Activated T-cell treated with anti-CD3 and anti-CD28 coated beads for 4 hours (primary cell): ENCODE results near the gene CGB1.
"Not testable (repeated sequence)": the region's sequence is repeated elsewhere in the genome, so short reads cannot be mapped to it uniquely, and the experiment has no call there.

Experiments used
- DNase-seq: peaks from one replicate; pipeline ENCODE4 v3.0.0-alpha.2; 2020

CGB1 gene

DNA sequence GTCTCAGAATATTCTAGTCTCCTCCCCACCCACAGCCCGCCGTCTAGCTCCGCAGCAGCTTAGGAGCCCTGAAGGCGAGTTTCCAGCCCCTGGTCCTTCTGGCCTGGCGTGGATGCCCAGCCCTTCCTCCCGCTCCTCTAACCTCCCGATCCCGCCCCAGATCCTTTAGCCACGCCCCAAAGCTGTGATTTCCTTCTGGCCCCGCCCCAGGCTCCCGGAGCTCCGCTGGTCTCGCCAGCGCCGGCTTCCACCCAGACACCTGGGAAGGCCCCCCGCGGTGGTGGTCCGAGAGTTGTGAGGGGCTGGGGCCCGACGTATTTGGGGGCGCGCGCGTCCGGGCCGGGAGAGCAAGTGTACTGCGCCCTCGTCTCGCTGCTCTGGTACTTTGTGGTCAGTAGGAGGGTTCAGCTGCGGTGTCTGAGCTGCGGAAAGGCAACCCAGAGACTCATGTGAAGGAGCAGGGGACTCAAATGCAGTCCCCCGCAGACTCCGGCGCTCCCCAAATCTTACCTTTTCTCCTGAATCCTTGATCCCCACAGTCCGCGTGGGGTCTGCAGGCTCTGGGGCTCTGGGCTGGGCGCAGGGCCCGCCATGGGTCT is 21.0 kb upstream of the CGB1 start, which contains the start of gene CGB7:
Gene CGB7 (minus strand): TSS at position 114 of the 599 bp plus-strand sequence. CDS start 2,374 bp downstream, outside the sequence.
- peak; percentile 25 for DNase-seq

DNA sequence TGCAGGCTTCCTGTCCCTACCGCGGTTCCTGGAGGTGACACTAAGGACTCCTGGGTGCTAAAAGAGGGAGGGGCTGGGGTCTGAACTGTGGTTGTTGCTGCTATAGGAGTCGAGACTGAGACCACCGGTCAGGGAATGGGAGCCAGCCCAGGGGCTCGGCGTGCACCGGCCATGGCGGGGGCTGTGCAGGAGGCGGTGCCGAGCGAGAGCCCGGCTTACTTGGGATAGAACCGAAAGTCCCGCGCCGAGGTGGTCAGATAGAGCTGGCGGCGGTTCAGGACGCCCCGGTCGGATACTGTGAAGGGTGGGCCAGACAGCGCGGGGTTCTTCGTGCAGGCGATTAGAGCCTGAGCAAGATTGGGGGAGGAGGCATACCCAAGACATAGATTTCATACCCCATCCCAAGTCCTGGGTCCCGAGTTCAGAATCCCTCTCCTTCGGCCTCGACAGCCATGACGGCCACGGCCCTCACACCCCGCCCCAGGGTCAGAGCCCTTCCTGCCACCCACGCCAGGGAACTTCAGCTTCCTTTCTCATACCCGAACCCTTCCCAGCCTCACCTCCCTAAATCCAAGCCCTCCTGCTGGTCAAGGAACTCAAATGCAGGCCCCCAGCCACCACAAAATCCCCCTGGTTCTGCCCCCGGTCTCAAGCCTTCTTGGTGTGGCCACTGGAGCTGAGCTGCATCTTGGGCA is 20.4 kb upstream of the CGB1 start:
- not testable (repeated sequence) for DNase-seq

DNA sequence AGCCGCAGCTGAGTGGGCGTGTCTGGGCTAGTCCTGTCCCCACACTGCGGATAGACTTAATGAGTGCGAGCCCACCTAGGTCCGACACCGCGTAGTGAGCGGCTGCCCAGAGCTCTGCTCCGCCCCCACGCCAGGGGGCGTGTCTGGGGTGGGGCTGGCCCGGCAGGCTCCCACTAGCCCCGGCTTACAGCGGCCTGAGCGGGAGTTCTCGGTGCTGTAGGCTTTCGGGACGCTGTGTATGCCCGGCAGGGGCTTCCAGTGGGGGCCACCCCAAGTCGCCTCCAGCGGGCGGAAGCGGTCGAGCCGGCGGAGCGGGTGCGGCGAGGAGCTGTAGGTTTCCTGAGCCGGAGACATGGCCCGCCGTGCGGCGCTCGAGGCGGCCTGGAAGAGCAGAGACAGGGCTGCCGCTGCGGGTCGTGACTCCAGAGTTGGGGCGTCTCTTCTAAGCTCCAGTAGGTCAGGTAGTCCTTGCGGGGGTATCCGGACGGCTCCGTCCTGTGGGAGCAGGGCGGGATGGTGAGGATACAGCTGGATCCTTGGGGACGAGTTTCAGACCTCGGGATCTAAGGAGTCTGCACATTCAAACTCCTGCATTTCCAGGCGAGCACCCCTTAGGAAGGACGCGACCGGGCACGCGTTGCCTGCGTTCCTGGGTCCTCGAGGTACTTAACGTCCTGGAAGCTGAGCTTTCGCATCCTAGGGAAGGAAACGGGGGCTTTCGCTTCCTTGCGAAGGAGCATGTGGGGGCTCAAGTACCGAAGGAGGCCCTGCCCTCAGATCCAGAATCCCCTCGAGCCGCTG is 19.6 kb upstream of the CGB1 start:
- DNase-seq: peak; percentile 35

DNA sequence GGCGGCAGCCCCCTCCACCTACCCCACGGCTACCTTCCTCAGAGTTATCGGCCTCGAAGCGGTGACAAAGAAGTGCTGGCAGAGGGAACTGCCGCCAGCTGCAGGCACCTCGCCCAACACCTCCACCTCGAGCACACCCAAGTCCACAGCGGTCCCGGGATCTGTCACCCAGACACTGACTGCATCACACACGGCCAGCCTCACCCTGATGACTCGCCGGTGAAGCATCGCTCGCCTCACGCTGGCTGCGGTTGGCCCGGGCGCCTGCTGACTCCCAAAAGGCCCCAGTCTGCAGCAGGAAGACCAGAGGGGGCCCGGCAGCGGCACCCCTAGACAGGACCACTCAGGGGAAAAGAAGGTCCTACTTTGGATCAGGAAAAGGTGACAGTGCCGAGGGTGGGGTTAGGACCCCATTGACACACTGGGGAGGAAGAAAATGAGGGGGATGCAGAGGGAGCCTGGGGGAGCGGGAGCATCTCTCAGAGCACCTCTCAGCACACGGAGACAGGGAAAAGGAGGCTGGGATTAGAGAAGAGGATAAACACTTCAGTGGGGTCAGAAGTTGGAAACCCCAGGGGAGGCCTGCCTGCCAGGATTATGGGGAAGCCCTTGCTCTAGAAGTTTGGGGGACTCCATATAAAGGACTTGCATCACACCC is 13.8 kb upstream of the CGB1 start:
- not testable (repeated sequence) for DNase-seq

DNA sequence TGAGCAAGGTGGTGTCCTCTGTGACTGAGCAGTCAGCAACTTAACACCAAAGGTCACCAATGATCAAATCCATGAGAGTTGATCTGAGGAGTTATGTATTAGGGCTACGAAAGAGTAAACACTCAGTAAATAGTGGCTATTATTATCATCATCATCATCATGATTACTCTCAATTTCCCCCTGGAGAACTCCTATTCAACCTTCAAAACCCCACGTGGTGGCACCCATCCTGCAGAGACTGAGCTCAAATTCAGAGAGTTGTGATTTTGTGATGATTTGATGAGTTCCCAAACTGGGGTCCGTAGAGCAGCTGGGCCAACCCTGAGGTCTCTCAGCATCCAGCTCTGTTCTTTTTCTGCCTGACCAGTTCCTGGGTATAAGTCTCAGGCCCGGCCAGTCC is 13.1 kb upstream of the CGB1 start:
- DNase-seq: not testable (repeated sequence)

DNA sequence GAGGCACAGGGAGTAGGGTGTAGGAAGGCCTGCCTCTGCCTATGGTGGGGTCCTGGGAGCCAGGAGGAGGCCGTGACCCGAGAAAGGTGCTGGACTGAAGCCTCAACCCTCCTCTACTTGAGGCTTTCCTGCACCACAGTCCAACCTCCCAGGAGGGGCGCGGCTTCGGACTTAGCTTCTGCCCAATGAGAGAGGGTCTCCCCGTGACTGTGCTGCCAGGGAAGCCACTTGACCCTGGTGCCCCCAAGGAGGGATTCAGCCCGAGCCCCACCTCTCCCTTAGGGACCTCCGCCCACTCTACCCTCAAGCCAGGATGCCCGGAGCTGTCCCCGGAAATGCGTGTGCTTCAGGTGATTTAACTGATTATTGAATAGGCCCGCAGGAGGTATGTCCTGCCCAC is 12.3 kb upstream of the CGB1 start, which contains the start of gene CGB8:
Gene CGB8 (minus strand): TSS at position 101 of the 400 bp plus-strand sequence. CDS start 372 bp downstream, outside the sequence.
- DNase-seq: not testable (repeated sequence)

DNA sequence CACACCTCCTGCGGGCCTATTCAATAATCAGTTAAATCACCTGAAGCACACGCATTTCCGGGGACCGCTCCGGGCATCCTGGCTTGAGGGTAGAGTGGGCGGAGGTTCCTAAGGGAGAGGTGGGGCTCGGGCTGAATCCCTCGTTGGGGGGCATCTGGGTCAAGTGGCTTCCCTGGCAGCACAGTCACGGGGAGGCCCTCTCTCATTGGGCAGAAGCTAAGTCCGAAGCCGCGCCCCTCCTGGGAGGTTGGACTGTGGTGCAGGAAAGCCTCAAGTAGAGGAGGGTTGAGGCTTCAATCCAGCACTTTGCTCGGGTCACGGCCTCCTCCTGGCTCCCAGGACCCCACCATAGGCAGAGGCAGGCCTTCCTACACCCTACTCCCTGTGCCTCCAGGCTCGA is 6.9 kb upstream of the CGB1 start, which contains the start of gene CGB5:
Gene CGB5 (plus strand): TSS at position 301 of the 400 bp plus-strand sequence. CDS start 362 bp downstream, outside the sequence.
- not testable (repeated sequence) for DNase-seq

DNA sequence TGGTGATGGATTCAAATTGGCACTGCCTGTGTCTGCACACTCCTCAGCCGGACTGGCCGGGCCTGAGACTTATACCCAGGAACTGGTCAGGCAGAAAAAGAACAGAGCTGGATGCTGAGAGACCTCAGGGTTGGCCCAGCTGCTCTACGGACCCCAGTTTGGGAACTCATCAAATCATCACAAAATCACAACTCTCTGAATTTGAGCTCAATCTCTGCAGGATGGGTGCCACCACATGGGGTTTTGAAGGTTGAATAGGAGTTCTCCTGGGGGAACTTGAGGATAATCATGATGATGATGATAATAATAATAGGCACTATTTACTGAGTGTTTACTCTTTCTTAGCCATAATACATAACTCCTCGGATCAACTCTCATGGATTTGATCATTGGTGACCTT is 6.0 kb upstream of the CGB1 start:
- not testable (repeated sequence) for DNase-seq

DNA sequence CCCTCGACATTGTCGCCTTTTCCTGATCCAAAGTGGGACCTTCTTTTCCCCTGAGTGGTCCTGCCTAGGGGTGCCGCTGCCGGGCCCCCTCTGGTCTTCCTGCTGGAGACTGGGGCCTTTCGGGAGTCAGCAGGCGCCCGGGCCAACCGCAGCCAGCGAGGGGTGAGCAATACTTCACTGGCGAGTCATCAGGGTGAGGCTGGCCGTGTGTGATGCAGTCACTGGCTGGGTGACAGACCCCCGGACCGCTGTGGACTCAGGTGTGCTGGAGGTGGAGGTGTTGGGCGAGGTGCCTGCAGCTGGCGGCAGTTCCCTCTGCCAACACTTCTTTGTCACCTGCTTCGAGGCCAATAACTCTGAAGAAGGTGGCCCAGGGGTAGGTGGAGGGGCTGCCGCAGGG is 5.5 kb upstream of the CGB1 start:
- no peak for DNase-seq

DNA sequence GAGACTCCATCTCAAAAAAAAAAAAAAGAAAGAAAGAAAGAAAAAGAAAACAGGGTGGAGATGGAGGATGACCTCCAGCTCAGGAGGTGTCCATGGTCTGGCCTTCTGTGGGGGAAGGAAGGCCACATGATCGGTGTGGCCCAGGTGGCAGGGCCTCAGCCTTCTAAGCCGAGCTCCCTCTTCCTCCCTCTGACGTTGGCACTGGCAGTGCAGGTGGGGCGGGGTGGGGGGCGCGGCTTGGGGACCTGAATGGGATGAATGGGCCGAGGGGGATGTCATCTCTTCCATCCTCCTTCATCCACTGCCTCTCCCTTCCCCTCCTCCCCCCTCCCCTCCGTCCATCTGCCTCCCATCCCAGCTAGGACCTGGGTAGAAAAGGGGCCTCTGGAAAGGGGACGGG is 3.0 kb upstream of the CGB1 start:
- DNase-seq: not testable (repeated sequence)

DNA sequence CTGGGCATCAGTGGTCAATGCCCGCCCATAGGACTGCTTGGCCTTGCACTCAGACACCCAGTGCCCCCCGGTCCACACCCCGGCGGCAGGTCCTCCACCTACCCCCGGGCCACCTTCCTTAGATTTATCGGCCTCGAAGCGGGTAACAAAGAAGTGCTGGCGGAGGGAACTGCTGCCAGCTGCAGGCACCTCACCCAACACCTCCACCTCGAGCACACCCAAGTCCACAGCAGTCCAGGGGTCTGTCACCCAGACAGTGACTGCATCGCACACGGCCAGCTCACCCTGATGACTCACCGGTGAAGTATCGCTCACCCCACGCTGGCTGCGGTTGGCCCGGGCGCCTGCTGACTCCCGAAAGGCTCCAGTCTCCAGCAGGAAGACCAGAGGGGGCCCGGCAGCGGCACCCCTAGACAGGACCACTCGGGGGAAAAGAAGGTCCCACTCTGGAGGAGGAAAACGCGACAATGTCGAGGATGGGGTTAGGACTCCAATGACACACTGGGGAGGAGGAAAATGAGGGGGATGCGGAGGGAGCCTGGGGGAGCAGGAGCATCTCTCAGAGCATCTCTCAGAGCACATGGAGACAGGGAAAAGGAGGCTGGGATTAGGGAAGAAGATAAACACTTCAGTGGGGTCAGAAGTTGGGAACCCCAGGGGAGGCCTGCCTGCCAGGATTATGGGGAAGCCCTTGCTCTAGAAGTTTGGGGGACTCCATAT is 2.0 kb upstream of the CGB1 start:
- DNase-seq: not testable (repeated sequence)

DNA sequence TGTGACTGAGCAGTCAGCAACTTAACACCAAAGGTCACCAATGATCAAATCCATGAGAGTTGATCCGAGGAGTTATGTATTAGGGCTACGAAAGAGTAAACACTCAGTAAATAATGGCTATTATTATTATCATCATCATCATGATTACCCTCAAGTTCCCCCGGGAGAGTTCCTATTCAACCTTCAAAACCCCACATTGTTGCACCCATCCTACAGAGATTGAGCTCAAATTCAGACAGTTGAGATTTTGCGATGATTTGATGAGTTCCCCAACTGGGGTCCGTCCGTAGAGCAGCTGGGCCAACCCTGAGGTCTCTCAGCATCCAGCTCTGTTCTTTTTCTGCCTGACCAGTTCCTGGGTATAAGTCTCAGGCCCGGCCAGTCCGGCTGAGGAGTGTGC is 1.4 kb upstream of the CGB1 start:
- DNase-seq: not testable (repeated sequence)

DNA sequence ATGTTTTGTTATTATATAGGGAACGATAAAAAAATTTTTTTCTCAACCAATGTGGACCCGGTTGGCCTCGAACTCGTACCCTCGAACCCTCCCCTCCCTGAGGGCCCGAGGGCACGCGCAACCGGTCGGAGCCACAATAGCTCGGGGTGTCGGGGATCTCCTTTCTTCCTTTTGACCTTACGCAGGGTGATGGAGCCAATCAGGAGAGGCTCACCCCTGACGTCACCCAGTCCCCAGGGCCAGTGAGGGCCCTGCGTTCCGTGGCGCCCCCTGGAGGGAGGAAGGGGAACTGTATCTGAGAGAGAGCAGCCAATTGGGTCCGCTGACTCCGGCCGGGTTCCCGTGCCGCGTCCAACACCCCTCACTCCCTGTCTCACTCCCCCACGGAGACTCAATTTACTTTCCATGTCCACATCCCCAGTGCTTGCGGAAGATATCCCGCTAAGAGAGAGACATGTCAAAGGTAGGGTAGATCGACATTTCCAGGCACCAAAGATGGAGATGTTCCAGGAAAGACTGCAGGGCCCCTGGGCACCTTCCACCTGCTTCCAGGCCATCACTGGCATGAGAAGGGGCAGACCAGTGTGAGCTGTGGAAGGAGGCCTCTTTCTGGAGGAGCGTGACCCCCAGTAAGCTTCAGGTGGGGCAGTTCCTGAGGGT is 4.9 kb downstream of the CGB1 start, which contains the start of gene CGB2:
Gene CGB2 (plus strand): TSS at position 249 of the 660 bp plus-strand sequence. CDS start 206 bp downstream, at position 455.
- DNase-seq: peak; percentile 23

DNA sequence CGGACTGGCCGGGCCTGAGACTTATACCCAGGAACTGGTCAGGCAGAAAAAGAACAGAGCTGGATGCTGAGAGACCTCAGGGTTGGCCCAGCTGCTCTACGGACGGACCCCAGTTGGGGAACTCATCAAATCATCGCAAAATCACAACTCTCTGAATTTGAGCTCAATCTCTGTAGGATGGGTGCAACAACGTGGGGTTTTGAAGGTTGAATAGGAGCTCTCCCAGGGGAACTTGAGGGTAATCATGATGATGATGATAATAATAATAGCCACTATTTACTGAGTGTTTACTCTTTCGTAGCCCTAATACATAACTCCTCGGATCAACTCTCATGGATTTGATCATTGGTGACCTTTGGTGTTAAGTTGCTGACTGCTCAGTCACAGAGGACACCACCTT is 6.4 kb downstream of the CGB1 start:
- DNase-seq: not testable (repeated sequence)

DNA sequence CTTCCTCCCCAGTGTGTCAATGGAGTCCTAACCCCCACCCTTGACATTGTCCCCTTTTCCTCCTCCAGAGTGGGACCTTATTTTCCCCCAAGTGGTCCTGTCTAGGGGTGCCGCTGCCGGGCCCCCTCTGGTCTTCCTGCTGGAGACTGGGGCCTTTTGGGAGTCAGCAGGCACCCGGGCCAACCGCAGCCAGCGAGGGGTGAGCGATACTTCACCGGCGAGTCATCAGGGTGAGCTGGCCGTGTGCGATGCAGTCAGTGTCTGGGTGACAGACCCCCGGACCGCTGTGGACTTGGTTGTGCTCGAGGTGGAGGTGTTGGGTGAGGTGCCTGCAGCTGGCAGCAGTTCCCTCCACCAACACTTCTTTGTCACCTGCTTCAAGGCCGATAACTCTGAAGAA is 6.9 kb downstream of the CGB1 start:
- DNase-seq: not testable (repeated sequence)

DNA sequence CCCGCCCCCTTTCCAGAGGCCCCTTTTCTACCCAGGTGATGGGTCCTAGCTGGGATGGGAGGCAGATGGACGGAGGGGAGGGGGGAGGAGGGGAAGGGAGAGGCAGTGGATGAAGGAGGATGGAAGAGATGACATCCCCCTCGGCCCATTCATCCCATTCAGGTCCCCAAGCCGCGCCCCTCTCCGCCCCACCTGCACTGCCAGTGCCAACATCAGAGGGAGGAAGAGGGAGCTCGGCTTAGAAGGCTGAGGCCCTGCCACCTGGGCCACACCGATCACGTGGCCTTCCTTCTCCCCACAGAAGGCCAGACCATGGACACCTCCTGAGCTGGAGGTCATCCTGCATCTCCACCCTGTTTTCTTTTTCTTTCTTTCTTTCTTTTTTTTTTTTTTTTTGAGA is 8.0 kb downstream of the CGB1 start:
- not testable (repeated sequence) for DNase-seq

DNA sequence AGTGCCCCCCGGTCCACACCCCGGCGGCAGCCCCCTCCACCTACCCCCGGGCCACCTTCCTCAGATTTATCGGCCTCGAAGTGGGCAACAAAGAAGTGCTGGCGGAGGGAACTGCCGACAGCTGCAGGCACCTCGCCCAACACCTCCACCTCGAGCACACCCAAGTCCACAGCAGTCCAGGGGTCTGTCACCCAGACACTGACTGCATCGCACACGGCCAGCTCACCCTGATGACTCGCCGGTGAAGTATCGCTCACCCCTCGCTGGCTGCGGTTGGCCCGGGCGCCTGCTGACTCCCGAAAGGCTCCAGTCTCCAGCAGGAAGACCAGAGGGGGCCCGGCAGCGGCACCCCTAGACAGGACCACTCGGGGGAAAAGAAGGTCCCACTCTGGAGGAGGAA is 11.1 kb downstream of the CGB1 start:
- DNase-seq: not testable (repeated sequence)

DNA sequence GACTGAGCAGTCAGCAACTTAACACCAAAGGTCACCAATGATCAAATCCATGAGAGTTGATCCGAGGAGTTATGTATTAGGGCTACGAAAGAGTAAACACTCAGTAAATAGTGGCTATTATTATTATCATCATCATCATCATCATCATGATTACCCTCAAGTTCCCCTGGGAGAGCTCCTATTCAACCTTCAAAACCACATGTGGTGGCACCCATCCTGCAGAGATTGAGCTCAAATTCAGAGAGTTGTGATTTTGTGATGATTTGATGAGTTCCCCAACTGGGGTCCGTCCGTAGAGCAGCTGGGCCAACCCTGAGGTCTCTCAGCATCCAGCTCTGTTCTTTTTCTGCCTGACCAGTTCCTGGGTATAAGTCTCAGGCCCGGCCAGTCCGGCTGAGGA is 11.6 kb downstream of the CGB1 start:
- not testable (repeated sequence) for DNase-seq

DNA sequence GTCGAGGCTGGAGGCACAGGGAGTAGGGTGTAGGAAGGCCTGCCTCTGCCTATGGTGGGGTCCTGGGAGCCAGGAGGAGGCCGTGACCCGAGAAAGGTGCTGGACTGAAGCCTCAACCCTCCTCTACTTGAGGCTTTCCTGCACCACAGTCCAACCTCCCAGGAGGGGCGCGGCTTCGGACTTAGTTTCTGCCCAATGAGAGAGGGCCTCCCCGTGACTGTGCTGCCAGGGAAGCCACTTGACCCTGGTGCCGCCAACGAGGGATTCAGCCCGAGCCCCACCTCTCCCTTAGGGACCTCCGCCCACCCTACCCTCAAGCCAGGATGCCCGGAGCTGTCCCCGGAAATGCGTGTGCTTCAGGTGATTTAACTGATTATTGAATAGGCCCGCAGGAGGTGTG is 12.5 kb downstream of the CGB1 start, which contains the start of gene CGB3:
Gene CGB3 (minus strand): TSS at position 101 of the 400 bp plus-strand sequence. CDS start 362 bp downstream, outside the sequence.
- DNase-seq: not testable (repeated sequence)

DNA sequence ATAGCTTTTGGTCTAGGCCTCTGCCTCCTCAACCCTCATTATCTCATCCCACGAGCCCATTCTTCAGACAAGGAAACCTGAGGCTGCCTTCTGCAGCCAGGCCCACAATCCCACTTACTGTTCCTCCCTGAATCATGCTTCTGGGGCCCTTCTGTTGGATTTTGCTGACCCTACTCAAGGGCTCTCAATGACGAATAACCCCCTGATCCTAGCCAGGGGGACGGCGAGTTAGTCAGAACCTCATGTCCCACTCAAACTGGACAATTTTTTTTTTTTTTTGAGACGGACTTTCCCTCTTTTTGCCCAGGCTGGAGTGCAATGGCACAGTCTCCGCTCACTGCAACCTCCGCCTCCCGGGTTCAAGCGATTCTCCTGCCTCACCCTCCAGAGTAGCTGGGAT is 14.6 kb downstream of the CGB1 start:
- DNase-seq: no peak
